ENCODE results near the gene TRAF3. TPM values are rescaled to one million over a fixed set of nuclear protein-coding genes. Genes with fewer than 3 reads are reported as not detected.
A peak's percentile ranks its signal among the peaks of the same experiment; 100 is the strongest.

TRAF3 gene
- total RNA-seq, 5 donors from 2014 or later (not counting 1 experiment from before 2014, with no cell fraction given): 29.6 to 46.1 (median 35.7) TPM

DNA sequence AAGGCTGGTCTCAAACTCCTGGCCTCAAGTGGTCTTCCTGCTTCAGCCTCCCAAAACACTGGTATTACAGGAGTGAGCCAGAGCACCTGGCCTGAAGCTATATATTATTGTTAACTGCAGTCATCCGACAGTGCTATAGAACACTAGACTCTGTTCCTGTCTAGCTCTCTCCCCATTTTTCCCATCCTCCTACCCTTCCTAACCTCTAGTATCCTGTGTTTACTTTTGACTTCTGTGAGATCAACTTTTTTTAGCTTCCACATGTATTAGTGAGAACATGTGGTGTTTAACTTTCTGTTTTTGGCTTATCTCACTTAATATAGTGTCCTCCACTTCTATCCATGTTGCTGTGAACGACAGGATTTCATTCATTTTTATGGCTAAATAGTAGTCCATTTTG is 34.7 kb downstream of the TRAF3 start:
- Histone ChIP-seq H3K27me3 (replicated peaks in 1 of 2; ENCODE audit: control insufficient read depth in 2 of 2, extremely low read depth in 1 of 2, insufficient read depth in 2 of 2, low read length in 1 of 2) (no peaks in the 10 kb centered on the region), H3K27ac (ENCODE audit: low read length) (no peak overlapping the region), H3K9me3 (no peaks in the 10 kb centered on the region), H3K4me1 (ENCODE audit: control insufficient read depth in 1 of 2, extremely low read depth in 1 of 2, insufficient read depth in 2 of 2, low read length in 2 of 2) (peaks cover 0 to 26% of the 10 kb centered on the region in 2 experiments), H3K36me3 (ENCODE audit: control insufficient read depth in 2 of 2, extremely low read depth in 1 of 2, insufficient read depth in 1 of 2, low read length in 1 of 2) (no peaks in the 10 kb centered on the region), H3K4me3 (ENCODE audit: control insufficient read depth in 1 of 2, extremely low read depth in 1 of 2, low read length in 1 of 2) (no peak overlapping the region)
- DNase-seq (no peak), ATAC-seq (replicated peaks in 1 of 4) (no peak)
- Mint-ChIP-seq H3K4me3 (no peak overlapping the region), H3K27ac (peak overlapping the region in 1 of 2 donors; percentile 23), H3K4me1 (peaks cover 71 to 79% (median 72%) of the 10 kb centered on the region in 3 donors), H3K27me3 (no peaks in the 10 kb centered on the region), H3K9me3 (no peaks in the 10 kb centered on the region), H3K36me3 (peaks cover 30% of the 10 kb centered on the region)
- ChIA-PET CTCF (no interaction called here), POLR2A (no interaction called here)
- whole genome bisulfite sequencing (ENCODE audit: insufficient coverage): no CpG with 5 or more reads among the region's 2 CpGs

GRCh38 chr14:102813691-102814090 is 36.4 kb downstream of the TRAF3 start:
- ChIA-PET CTCF (no interaction called here), POLR2A (no interaction called here)
- Histone ChIP-seq H3K9me3 (no peaks in the 10 kb centered on the region), H3K4me1 (ENCODE audit: control insufficient read depth in 1 of 2, extremely low read depth in 1 of 2, insufficient read depth in 2 of 2, low read length in 2 of 2) (peaks cover 0 to 19% of the 10 kb centered on the region in 2 experiments), H3K4me3 (ENCODE audit: control insufficient read depth in 1 of 2, extremely low read depth in 1 of 2, low read length in 1 of 2) (no peak overlapping the region), H3K36me3 (ENCODE audit: control insufficient read depth in 2 of 2, extremely low read depth in 1 of 2, insufficient read depth in 1 of 2, low read length in 1 of 2) (no peaks in the 10 kb centered on the region), H3K27me3 (replicated peaks in 1 of 2; ENCODE audit: control insufficient read depth in 2 of 2, extremely low read depth in 1 of 2, insufficient read depth in 2 of 2, low read length in 1 of 2) (no peaks in the 10 kb centered on the region), H3K27ac (ENCODE audit: low read length) (no peak overlapping the region)
- Mint-ChIP-seq H3K36me3 (peaks cover 27% of the 10 kb centered on the region), H3K27me3 (no peaks in the 10 kb centered on the region), H3K27ac (peak overlapping the region in 1 of 2 donors; percentile 14), H3K4me1 (peaks cover 72 to 82% (median 74%) of the 10 kb centered on the region in 3 donors), H3K9me3 (no peaks in the 10 kb centered on the region), H3K4me3 (no peak overlapping the region)
- DNase-seq (no peak), ATAC-seq (replicated peaks in 1 of 4) (no peak)
- WGBS (ENCODE audit: insufficient coverage): 96% methylated on average over 3 of the region's 5 CpGs

DNA sequence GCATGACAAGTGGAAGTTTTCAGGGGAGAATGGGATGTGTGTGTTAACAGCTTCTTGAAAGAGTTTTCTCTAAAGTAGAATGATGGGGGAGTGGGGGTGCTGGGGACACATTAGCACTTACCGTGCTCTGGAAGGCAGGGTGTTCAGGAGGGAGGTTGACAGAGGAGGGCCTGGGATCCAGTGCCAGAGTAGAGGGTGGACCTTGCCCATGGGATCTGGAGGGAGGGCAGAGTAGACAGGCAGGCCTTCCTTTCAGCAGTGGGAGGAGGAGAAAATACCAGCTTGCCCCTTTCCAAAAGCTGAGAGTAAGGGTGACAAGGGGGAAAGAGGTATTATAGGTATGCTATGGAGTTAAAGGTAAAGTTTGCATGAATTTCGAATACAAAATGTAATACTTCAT is 40.1 kb downstream of the TRAF3 start:
- Histone ChIP-seq H3K27ac (ENCODE audit: low read length) (no peak overlapping the region), H3K36me3 (ENCODE audit: control insufficient read depth in 2 of 2, extremely low read depth in 1 of 2, insufficient read depth in 1 of 2, low read length in 1 of 2) (no peaks in the 10 kb centered on the region), H3K27me3 (replicated peaks in 1 of 2; ENCODE audit: control insufficient read depth in 2 of 2, extremely low read depth in 1 of 2, insufficient read depth in 2 of 2, low read length in 1 of 2) (no peaks in the 10 kb centered on the region), H3K4me3 (ENCODE audit: control insufficient read depth in 1 of 2, extremely low read depth in 1 of 2, low read length in 1 of 2) (no peak overlapping the region), H3K4me1 (ENCODE audit: control insufficient read depth in 1 of 2, extremely low read depth in 1 of 2, insufficient read depth in 2 of 2, low read length in 2 of 2) (peaks cover 2 to 37% of the 10 kb centered on the region in 2 experiments), H3K9me3 (no peaks in the 10 kb centered on the region)
- WGBS (ENCODE audit: insufficient coverage): 86% methylated on average over 1 of the region's 2 CpGs
- Mint-ChIP-seq H3K4me1 (peaks cover 76 to 81% (median 80%) of the 10 kb centered on the region in 3 donors), H3K36me3 (peaks cover 22% of the 10 kb centered on the region), H3K27me3 (no peaks in the 10 kb centered on the region), H3K27ac (peak overlapping the region; percentile 25 to 40), H3K9me3 (no peaks in the 10 kb centered on the region), H3K4me3 (no peak overlapping the region)
- POLR2A ChIA-PET: no interaction called here
- CTCF ChIA-PET: no interaction called here
- no peak for ATAC-seq (replicated peaks in 1 of 4)
- no peak for DNase-seq

DNA sequence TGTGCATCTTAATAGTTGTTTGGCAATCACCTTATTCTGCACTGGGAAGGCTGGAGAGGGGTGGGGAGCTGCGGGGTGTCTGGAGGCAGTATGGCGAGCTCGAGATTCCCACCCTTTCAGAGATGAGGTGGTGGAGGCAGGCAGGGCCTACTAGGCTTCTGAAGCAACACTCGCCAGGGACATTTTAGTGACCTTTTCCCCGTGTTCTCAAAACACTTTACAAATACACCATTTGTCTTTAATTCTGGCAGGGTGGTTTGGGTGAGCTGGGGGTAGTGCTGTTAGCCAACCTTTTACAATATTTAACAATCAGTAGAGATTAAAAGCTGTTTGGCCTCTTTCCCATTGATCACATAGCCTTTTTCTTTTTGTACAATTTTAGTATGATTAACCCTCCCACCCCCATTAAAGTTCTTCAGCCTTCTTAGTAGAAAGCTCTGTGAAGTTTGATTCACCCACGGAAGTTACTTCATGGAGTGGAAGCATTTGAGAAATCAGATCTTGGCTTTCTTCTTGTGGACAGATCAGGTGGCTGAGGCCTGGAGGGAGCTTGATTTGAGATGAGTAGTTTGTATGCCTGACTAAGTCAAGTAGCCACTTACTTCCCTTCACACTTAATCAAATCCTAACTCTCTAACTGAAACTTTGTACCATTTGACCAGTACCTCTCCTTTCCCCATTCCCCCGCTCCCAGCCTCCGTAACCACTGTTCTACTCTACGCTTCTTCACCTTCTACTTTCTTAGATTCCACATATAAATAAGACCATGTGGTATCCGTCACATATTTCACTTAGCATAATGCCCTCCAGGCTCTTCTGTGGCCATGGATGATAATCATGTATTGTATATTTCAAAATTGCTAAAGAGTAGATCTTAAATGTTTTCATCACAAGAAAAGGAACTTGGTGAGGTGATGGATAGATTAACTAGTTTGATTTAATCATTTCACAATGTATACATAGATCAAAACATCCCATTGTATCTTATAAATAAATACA is 41.0 kb downstream of the TRAF3 start:
- ATAC-seq (replicated peaks in 1 of 4): no peak
- ChIA-PET POLR2A (no interaction called here), CTCF (no interaction called here)
- no peaks in the 10 kb centered on the region for H3K27me3 Mint-ChIP-seq
- peak overlapping the region in 1 of 2 donors; percentile 39 for H3K27ac Mint-ChIP-seq
- no peak for DNase-seq
- H3K4me3 ChIP-seq (ENCODE audit: control insufficient read depth in 1 of 2, extremely low read depth in 1 of 2, low read length in 1 of 2): no peak overlapping the region
- 90% methylated on average over 3 of the region's 10 CpGs for WGBS (ENCODE audit: insufficient coverage)
- H3K36me3 ChIP-seq (ENCODE audit: control insufficient read depth in 2 of 2, extremely low read depth in 1 of 2, insufficient read depth in 1 of 2, low read length in 1 of 2): no peaks in the 10 kb centered on the region
- H3K9me3 ChIP-seq: no peaks in the 10 kb centered on the region
- H3K4me3 Mint-ChIP-seq: no peak overlapping the region
- H3K27me3 ChIP-seq (replicated peaks in 1 of 2; ENCODE audit: control insufficient read depth in 2 of 2, extremely low read depth in 1 of 2, insufficient read depth in 2 of 2, low read length in 1 of 2): no peaks in the 10 kb centered on the region
- peaks cover 2 to 34% of the 10 kb centered on the region in 2 experiments for H3K4me1 ChIP-seq (ENCODE audit: control insufficient read depth in 1 of 2, extremely low read depth in 1 of 2, insufficient read depth in 2 of 2, low read length in 2 of 2)
- peaks cover 80 to 86% (median 86%) of the 10 kb centered on the region in 3 donors for H3K4me1 Mint-ChIP-seq
- no peaks in the 10 kb centered on the region for H3K9me3 Mint-ChIP-seq
- H3K27ac ChIP-seq (ENCODE audit: low read length): no peak overlapping the region
- H3K36me3 Mint-ChIP-seq: peaks cover 20% of the 10 kb centered on the region

DNA sequence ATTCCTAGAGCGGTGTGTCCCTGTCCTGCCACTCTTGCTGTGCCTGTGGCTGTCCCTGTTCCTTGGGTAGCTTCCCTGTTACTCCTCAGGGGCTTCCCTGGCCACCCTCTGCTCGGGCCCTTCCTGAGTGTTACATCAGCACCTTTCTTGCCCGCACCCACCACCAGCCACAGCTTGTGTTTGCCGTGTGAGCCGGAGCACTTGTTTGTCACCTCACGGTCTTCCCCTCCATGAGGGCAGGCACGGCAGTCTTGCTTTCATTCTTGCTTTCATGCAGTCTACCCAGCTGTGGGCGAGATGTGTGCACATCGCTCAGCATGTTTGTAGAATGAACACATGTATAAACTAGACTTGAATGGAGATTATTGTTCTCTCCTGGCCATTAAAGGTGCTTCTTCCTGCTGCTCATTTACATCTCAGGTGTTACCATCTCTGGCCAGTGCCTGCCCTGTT is 42.0 kb downstream of the TRAF3 start:
- Histone ChIP-seq H3K4me1 (ENCODE audit: control insufficient read depth in 1 of 2, extremely low read depth in 1 of 2, insufficient read depth in 2 of 2, low read length in 2 of 2) (peaks cover 2 to 34% of the 10 kb centered on the region in 2 experiments), H3K27ac (ENCODE audit: low read length) (peak overlapping the region; percentile 36), H3K9me3 (no peaks in the 10 kb centered on the region), H3K36me3 (ENCODE audit: control insufficient read depth in 2 of 2, extremely low read depth in 1 of 2, insufficient read depth in 1 of 2, low read length in 1 of 2) (no peaks in the 10 kb centered on the region), H3K27me3 (replicated peaks in 1 of 2; ENCODE audit: control insufficient read depth in 2 of 2, extremely low read depth in 1 of 2, insufficient read depth in 2 of 2, low read length in 1 of 2) (no peaks in the 10 kb centered on the region), H3K4me3 (ENCODE audit: control insufficient read depth in 1 of 2, extremely low read depth in 1 of 2, low read length in 1 of 2) (peak overlapping the region in 1 of 2 donors; percentile 13)
- Mint-ChIP-seq H3K4me3 (peak overlapping the region; percentile 59 to 72 (median 66)), H3K27me3 (no peaks in the 10 kb centered on the region), H3K27ac (peak overlapping the region; percentile 79 to 86), H3K4me1 (peaks cover 82 to 87% (median 85%) of the 10 kb centered on the region in 3 donors), H3K36me3 (peaks cover 16% of the 10 kb centered on the region), H3K9me3 (no peaks in the 10 kb centered on the region)
- peak in 31 of 35 experiments; percentile 10 to 65 (median 29) for DNase-seq
- WGBS (ENCODE audit: insufficient coverage): 21% methylated on average over 7 of the region's 9 CpGs
- ChIA-PET POLR2A (interaction anchor here in 1 of 2 donors (0.6 kb wide), 1 partner anchor 35 kb away, joined by 10 read pairs; no protein-coding TSS in a partner anchor), CTCF (no interaction called here)
- peak; percentile 55 to 85 (median 73) for ATAC-seq (replicated peaks in 1 of 4)

GRCh38 chr14:102819747-102820330 is 42.6 kb downstream of the TRAF3 start:
- no peaks in the 10 kb centered on the region for H3K9me3 Mint-ChIP-seq
- POLR2A ChIA-PET: interaction anchor here in 1 of 2 donors (0.6 kb wide), 1 partner anchor 36 kb away, joined by 10 read pairs; no protein-coding TSS in a partner anchor

More at GRCh38 chr14:102819747-102820330, 42.6 kb downstream of the TRAF3 start:
- ATAC-seq (replicated peaks in 1 of 4) (peak in 2 of 4 experiments; percentile 26 to 28), DNase-seq (peak in 1 of 35 experiments; percentile 30)
- peaks cover 84 to 87% (median 86%) of the 10 kb centered on the region in 3 donors for H3K4me1 Mint-ChIP-seq
- Histone ChIP-seq H3K27ac (ENCODE audit: low read length) (peak overlapping the region; percentile 36), H3K36me3 (ENCODE audit: control insufficient read depth in 2 of 2, extremely low read depth in 1 of 2, insufficient read depth in 1 of 2, low read length in 1 of 2) (no peaks in the 10 kb centered on the region), H3K4me3 (ENCODE audit: control insufficient read depth in 1 of 2, extremely low read depth in 1 of 2, low read length in 1 of 2) (peak overlapping the region in 1 of 2 donors; percentile 13), H3K9me3 (no peaks in the 10 kb centered on the region), H3K27me3 (replicated peaks in 1 of 2; ENCODE audit: control insufficient read depth in 2 of 2, extremely low read depth in 1 of 2, insufficient read depth in 2 of 2, low read length in 1 of 2) (no peaks in the 10 kb centered on the region), H3K4me1 (ENCODE audit: control insufficient read depth in 1 of 2, extremely low read depth in 1 of 2, insufficient read depth in 2 of 2, low read length in 2 of 2) (peaks cover 2 to 34% of the 10 kb centered on the region in 2 experiments)
- CTCF ChIA-PET: no interaction called here
- no peaks in the 10 kb centered on the region for H3K27me3 Mint-ChIP-seq
- peaks cover 16% of the 10 kb centered on the region for H3K36me3 Mint-ChIP-seq
- 71% methylated on average over 3 of the region's 15 CpGs for WGBS (ENCODE audit: insufficient coverage)
- H3K27ac Mint-ChIP-seq: peak overlapping the region; percentile 79 to 86
- H3K4me3 Mint-ChIP-seq: peak overlapping the region; percentile 59 to 72 (median 66)
